ENCODE data around the gene PPFIBP1.

DNA sequence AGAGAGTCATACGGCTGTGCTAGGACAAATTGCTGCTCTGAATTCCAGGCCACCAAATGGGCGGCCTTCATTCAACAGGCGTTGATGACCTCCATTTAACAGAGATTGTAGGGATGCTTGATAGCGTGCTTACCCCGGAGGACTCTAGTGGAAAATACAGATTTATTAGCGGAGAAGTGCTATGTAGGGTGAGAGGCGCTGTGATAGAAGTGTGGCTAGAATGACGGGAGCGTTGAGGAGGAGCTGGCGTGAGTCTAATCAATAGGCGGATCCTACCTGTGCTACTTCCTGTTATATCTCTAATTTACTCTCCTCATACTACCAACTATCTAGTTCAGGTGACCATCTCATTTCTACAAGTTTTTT, 187.3 kb downstream of the PPFIBP1 start:
- TF ChIP-seq, protein P1, sequence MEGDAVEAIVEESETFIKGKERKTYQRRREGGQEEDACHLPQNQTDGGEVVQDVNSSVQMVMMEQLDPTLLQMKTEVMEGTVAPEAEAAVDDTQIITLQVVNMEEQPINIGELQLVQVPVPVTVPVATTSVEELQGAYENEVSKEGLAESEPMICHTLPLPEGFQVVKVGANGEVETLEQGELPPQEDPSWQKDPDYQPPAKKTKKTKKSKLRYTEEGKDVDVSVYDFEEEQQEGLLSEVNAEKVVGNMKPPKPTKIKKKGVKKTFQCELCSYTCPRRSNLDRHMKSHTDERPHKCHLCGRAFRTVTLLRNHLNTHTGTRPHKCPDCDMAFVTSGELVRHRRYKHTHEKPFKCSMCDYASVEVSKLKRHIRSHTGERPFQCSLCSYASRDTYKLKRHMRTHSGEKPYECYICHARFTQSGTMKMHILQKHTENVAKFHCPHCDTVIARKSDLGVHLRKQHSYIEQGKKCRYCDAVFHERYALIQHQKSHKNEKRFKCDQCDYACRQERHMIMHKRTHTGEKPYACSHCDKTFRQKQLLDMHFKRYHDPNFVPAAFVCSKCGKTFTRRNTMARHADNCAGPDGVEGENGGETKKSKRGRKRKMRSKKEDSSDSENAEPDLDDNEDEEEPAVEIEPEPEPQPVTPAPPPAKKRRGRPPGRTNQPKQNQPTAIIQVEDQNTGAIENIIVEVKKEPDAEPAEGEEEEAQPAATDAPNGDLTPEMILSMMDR (IDR thresholded peaks at IDR 0.05) = no peak
- TF ChIP-seq SMC3 (IDR thresholded peaks at IDR 0.05; ENCODE audit: low read depth, low read length) = no peak
- no peak for TF ChIP-seq JUND (IDR thresholded peaks at IDR 0.05)
- no peak for TF ChIP-seq FOXJ3 (CRISPR knock-in tag; IDR thresholded peaks at IDR 0.05)
- TF ChIP-seq RAD21 (IDR thresholded peaks at IDR 0.05; ENCODE audit: low read length) = no peak
- TF ChIP-seq PBX3 (IDR thresholded peaks at IDR 0.05) = no peak
- TF ChIP-seq TAF1 (IDR thresholded peaks at IDR 0.05; ENCODE audit: borderline replicate concordance, low read depth, low read length) = no peak
- no peak for TF ChIP-seq EP300 (IDR thresholded peaks at IDR 0.05; ENCODE audit: borderline replicate concordance in 1 of 2, low read depth in 1 of 2, low read length in 1 of 2)
- TF ChIP-seq TEAD4 (IDR thresholded peaks at IDR 0.05; ENCODE audit: borderline replicate concordance, insufficient read depth) = no peak
- TF ChIP-seq POLR2AphosphoS5 (IDR thresholded peaks at IDR 0.05; ENCODE audit: low read depth, low read length) = no peak
- TF ChIP-seq YY1 (IDR thresholded peaks at IDR 0.05; ENCODE audit: low read depth) = no peak
- TF ChIP-seq FOXM1 (IDR thresholded peaks at IDR 0.05; ENCODE audit: low read depth) = no peak

All from SK-N-SH (cell line).